GM19023 (cell line): ENCODE results near the gene MAPKAPK2.
A peak's percentile ranks its signal among the peaks of the same experiment; 100 is the strongest.

Source experiments
- ATAC-seq: cut with Tn5 transposase; IDR thresholded peaks from one replicate; pipeline ENCODE4 v1.9.1; 2021; ENCODE audit warnings: mild to moderate bottlenecking, moderate library complexity; ENCODE audit not compliant: unreplicated experiment

MAPKAPK2 gene

GRCh38 chr1:206716870-206717673, 32.4 kb downstream of the MAPKAPK2 start:
- peak; percentile 57 for ATAC-seq

DNA sequence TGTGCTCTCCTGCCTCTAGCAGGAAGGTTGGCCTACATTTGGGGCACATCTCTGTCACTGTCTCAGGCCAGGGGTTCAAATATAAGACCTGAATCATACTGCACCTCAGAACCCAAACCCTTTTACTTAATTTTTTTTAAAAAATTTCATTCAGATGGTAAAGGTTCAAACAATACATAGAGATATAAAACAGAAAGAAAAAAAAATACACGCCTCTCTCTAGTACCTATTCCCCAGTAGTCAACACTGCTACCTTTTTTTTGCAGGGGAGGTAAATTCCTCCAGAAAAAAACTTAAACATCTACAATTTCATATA, 32.9 kb downstream of the MAPKAPK2 start:
- ATAC-seq = no peak

DNA sequence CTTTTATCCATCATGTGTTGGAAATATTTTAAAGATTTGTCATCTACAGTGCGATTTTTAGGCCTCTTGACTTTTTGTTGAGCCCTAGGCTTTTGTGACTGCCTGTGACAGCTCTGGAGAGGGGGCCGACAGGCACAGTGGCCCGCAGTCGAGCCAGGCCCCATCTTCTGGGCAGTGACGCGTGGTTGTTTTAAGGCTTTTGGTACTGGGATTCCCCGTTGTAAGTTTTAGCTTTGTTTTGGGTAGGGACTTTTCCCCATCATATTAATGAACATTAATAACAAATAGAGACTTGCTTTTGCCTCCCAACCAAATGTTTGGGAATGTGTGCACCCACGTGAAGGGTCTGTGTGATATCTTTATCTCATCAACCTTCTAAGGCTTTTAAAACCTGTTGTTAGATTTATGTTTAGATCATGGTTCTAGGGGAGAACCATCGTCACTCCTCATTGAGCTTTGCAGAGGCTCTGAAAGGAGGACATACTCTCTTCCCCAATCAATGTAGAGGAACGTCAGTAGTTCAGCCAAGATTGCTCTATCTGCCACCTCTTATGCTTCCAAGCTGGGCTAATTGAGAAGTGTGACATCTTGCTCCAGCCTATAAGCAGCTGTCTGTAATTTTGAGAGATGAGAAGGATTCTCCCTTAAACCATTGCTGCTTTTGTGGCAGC, 34.6 kb downstream of the MAPKAPK2 start:
- no peak for ATAC-seq

- ATAC-seq = no peak
Observed at GRCh38 chr1:206721454-206721853, 36.7 kb downstream of the MAPKAPK2 start.

GRCh38 chr1:206722751-206723461, 38.2 kb downstream of the MAPKAPK2 start:
- ATAC-seq = no peak

DNA sequence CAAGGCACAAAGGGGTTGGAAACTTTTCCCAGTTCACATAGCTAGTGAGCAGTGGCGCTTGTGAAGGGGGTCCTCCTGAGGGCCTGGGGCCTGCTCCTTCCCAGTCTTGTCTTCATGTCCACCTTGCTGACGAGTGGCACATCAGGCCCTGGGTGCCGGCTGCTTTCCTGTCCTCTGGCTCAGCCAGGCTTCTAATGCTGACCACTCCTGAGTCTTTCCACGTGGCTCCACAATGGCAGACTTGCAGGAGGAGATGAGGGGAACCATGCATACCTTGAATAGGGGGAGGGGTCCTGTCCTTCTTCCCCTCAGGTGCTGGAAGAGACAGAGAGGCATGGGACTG, 38.7 kb downstream of the MAPKAPK2 start:
- no peak for ATAC-seq

DNA sequence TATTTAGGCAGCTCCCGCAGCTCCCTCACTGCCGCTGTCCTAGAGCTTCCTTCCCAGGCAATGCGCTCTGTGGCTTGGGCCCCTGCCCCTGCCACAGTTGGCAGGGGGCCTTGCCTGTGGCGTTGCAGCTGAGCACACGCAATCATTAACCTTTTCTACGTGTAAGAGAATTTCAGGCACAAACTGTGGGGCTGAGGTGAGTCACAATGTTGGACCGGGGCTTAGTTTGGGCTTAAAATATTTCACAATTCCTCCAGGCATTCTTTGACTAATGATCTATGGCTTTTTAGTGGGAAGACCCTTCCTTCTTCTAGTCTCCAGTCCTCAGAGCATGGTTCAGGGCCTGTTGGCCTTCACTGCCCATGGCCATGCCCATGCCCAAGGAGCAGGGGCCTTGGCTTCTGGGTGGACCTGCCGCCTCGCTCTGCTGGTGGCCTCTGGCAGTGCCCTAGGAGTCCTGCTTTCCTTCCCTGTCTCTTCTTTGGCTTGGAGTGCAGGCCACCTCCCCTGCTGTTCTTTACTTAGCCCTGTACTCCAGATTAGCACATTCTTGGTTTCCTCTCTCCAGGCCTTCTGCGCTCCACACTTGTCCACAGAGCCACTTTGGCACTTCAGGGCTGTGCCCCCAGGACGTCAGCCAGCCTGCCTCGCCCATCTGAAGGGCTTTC, 39.2 kb downstream of the MAPKAPK2 start:
- ATAC-seq = no peak

DNA sequence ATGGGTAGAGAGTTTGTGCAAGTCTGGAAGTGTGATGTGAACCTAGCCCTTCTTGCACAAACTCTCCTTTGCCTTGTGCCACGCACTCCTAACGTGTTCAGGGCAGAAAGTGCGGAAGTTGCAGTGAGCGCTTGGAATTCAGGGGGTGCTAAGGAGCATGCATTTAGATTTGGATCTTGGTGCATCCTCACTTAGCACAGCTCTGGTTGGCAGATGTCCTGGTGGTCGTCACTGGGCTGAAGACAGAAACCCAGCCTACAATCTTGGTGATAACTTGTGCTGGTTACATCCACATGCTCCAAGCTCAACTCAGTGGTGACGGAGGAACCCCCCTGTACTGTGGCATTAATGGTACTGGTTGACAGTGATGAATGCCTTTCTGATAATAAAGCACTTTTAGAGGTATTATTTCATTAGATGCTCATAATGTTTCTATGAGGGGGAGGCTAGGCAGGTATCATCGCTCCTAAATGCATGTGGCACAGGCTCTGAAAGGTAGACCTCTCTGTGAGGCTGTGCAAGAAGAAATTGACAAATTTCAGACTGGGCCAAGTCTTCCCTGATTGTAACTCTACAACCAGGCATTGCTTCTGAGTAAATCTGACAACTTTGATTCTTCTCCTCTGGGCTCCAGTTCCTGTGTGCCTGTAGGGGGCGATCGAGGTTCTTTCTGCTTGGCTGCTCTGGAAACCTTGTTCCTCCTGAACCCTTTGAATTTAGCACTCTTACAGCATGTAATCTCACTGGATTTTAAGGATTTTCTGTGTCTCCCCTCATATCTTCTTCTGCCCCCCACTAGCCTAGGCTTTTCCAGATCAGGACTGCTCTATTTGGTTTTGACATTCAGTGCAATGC, 40.6 kb downstream of the MAPKAPK2 start:
- no peak for ATAC-seq

DNA sequence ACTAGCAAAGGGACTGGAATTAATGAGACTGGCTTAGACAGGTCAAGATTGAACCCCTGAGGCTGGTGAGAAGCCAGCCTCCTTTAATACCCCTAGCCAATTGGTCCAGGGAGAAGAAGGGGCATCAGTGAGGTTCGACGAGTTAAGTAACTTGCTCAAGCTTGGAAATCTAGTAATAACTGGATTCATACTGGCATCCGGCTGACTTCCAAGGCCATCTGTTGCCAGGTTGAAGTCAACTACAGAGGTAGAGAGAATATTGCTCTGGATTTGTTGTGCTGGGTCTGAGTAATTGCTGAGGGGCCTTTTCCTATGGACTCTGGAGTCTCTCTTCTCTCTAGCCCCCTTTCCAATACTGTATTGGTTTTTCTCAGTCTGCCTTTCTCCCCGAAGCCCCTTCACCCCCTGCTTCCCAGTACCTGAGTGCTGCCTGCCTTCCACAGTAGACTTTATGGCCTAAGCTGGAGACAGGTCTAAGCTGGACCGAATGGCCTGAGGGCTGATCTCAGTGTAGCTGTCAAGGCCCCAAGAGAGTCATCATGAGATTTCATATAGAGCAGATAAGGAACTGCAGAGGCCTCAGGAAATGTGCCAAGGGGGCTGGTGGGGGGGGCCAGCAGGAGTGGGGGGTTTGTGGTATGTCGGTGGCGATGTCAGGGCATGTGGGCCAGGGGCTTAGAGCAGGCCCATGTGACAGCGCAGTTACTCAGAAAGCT, 43.4 kb downstream of the MAPKAPK2 start:
- ATAC-seq = no peak

GRCh38 chr1:206728697-206728987, 43.9 kb downstream of the MAPKAPK2 start:
- ATAC-seq = no peak

- ATAC-seq = no peak
Observed at GRCh38 chr1:206729050-206729449, 44.3 kb downstream of the MAPKAPK2 start.

DNA sequence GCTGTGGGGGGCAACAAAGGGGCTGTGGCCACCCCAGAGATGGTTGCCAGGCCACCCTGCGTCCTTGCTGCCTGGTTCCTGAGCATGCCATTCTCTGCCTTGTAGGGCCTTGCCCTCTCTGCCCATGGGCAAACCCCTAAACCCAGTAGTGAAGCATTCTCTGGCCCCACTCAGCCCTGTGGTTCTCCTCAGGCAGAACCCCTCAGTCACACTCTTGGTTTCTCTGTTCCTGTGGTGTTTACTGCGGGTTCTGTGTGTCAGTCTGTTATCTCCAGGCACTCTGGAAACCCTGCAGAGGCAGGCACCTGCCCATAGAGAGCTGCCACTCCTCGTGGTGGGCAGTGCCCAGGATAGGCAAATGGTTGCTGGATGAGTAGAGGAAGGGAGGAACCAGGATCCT, 44.8 kb downstream of the MAPKAPK2 start:
- no peak for ATAC-seq

DNA sequence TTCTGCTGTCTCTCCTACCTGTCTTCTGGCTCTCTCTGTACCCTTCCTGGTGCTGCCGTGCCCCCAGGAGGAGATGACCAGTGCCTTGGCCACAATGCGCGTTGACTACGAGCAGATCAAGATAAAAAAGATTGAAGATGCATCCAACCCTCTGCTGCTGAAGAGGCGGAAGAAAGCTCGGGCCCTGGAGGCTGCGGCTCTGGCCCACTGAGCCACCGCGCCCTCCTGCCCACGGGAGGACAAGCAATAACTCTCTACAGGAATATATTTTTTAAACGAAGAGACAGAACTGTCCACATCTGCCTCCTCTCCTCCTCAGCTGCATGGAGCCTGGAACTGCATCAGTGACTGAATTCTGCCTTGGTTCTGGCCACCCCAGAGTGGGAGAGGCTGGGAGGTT, 47.8 kb downstream of the MAPKAPK2 start:
- ATAC-seq = no peak

GRCh38 chr1:206732992-206733391, 48.3 kb downstream of the MAPKAPK2 start:
- ATAC-seq = no peak

DNA sequence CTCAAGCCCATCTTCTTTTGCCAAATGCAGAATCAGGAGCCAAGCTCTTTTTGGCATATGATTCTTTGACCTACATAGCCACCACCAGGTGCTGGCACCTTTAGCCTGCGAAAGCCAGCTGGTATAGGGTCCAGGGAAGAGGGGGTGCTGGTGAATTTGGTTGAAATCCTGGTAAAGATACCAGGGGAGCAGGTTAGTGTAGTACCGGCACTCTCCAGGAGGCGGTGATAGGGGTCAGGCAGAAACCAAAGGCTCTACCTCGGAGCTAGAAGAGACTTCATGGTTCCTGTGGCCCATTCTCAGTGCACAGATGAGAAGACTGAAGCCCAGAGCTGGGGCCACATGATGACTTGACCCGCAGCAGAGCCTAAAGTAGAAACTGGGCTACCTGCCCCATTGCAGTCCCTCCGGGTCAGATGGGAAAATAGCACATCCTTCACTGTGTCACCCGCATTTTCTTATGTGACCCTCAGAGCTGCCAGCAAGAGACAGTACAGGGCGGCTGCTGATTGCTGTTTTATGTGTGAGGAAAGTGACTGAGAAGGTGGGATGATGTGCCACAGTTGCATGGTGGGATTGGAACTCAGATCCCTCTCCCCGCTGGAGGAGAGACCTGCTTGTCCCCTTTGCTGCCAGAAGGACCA, 49.9 kb downstream of the MAPKAPK2 start:
- no peak for ATAC-seq

DNA sequence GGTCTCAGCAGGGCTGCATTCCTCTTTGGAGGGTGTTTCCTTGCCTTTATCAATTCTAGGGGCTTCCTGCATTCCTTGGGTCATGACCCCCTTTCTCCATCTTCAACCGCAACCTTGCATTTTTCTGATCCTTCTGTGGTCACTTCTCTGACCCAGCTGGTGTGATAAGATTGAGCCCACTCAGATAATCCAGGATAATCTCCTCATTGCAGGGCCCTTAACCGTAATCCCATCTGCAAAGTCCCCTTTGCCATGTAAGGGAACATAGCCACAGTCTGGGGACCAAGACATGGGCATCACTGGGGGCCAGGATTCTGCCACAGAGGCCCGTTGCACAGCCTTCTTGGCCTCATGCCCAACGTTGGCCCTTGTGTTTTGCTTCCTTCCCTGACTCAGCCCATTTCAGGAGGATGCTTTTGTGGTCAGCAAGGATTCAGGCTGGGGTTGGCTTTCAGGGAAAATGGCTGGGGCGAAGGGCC, 50.9 kb downstream of the MAPKAPK2 start:
- ATAC-seq = no peak

DNA sequence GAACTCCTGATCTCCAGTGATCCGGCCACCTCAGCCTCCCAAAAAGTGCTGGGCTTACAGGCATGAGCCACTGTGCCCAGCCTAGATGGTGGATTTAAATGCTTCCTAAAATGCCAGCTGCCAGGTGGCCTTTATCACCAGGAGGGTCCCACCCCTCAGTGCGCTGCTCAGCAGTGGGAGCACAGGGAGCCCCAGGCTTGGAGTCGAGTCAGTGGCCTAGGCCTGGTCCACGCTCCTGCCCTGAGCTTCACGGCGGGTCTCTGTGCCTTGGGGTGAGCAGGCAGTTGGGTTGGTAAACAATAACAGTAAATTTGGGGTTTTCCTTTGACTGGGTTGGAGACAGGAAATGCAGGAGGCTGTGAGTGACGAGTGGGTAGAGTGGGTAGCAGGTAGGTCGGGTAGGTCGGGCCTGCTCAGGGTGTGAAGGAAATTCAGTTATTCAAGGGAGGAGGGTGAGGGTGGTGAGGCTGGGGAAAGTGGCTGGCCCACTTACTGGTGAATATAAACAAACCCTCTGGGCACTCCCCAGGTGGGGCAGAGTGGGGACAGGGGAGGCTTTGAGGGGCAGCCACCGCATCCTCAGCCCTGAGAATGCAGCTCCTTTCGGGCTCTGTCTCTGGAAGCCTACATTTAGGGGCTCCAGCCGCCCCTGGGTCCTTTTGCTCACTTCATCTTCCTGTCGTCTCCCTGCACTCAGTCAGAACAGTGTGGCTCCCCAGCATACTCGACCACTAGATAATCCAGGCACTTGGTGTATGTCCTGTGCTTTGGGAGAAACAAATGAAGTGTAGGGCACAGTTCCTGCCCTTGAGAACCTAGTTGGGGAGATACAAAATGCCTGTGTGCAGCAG, 52.4 kb downstream of the MAPKAPK2 start:
- ATAC-seq = no peak

GRCh38 chr1:206737729-206738201, 53.1 kb downstream of the MAPKAPK2 start:
- ATAC-seq = no peak
